Stimulated activated CD8-positive, alpha-beta memory T cell treated with anti-CD3 and anti-CD28 coated beads, Interleukin-12 subunit alpha, Interleukin-12 subunit beta, amount 100 ng/mL, for 24 hours (primary cell): ENCODE measurements around the gene PRKAB1.

Experiments
- DNase-seq: peaks from one replicate; pipeline ENCODE4 v3.0.0-alpha.2; 2020; ENCODE audit errors: extremely low read depth

The PRKAB1 gene

DNA sequence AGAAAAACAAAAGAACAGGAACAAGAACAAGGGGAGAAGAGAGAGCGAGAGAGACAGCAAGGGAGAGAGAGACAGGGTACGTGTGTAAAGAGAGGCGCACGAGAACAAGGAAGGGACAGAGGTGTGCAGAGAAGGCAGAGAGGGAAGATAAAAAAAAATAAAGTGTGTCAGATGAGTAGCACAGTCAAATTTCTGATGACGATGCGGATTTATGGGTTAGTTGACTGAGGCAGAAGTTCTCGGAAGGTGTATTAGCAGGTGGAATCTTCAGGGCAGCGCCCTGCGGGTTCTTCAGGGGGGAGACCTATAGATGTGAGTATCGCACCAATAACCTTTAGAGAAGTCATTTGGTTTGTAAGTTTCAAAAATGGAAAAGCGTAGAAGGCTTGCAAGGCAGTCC lies 44.8 kb downstream of the PRKAB1 start:
- DNase-seq = no peak

DNA sequence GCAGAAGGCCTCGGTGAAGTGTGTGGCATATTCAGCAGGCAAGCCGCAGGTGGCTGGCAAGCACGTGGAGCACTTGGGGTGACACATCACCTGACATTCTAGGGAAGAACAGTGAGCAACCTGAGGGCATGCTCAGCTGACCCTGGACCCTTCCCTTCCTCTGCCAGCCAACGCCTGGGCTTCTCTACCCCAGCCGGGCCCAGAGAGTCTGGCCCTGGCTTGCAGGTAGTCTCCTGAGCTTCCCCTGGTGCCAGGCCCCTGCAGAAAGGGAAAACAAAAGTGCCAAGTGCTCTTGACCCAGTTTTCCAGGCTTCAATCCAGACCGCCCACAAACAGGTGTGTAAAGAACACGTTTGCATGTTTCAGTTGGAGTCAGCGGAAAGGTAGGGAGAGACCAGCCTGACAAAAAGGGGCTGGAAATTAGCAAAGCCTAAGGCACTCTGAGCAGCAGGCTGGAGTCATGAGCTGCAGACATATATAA lies 45.7 kb downstream of the PRKAB1 start:
- DNase-seq = no peak

- DNase-seq = no peak
Measured at GRCh38 chr12:119714614-119715267, 46.8 kb downstream of the PRKAB1 start.

DNA sequence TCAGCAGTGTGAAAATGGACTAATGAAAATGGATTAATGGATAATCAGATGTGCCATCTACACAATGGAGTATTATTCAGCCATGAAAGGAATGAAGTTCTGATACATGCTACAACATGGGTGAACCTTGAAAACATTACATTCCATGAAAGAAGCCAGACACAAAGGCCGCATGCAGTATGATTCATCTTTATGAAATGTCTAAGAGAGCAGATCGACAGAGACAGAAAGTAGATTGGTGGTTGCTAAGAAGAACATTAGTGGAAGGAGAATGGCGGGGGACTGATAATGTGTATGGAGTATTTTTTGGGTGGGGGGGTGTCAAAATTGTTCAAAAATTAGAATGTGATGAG lies 47.3 kb downstream of the PRKAB1 start:
- DNase-seq = no peak

DNA sequence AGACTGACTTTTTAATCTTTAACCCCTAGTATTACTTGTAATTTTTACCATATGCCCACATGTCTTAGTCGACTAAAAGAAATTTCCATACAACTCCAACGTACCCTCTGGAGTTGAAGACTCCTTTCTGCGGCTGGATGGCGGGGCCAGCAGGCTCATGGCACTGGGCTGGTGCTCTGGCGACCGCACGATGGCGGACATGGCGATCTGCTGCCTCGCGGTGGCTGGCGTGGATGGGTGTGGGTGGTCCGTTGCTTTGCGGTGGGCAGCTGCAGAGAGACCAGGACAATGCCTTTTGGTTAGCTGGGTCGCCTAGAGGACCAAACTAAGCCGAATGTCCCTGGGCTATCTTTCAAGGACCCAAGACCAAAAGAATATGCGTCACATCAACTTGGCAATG lies 50.2 kb downstream of the PRKAB1 start:
- DNase-seq = no peak

- no peak for DNase-seq
Measured at GRCh38 chr12:119720349-119720748, 52.4 kb downstream of the PRKAB1 start.

DNA sequence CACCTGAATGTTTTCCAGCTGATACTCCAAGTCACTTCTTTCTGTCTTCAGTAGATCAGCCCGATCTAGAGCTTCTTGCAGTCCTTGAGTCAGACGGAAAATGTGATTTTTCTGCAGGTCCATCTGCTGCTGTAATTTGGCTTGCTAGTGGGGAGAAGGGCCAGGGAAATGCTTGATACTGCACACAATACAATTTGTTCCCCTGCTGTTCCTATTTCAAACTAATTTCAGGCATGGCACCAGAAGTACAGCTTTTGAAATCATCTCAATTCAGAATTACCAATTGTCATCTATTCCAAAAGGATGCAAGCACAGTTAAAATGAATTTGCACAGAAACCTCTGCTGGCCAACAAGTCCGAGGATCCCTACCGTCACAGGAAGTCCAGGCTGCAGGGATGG lies 53.4 kb downstream of the PRKAB1 start:
- no peak for DNase-seq

- no peak for DNase-seq
Measured at GRCh38 chr12:119725523-119725922, 57.6 kb downstream of the PRKAB1 start.

DNA sequence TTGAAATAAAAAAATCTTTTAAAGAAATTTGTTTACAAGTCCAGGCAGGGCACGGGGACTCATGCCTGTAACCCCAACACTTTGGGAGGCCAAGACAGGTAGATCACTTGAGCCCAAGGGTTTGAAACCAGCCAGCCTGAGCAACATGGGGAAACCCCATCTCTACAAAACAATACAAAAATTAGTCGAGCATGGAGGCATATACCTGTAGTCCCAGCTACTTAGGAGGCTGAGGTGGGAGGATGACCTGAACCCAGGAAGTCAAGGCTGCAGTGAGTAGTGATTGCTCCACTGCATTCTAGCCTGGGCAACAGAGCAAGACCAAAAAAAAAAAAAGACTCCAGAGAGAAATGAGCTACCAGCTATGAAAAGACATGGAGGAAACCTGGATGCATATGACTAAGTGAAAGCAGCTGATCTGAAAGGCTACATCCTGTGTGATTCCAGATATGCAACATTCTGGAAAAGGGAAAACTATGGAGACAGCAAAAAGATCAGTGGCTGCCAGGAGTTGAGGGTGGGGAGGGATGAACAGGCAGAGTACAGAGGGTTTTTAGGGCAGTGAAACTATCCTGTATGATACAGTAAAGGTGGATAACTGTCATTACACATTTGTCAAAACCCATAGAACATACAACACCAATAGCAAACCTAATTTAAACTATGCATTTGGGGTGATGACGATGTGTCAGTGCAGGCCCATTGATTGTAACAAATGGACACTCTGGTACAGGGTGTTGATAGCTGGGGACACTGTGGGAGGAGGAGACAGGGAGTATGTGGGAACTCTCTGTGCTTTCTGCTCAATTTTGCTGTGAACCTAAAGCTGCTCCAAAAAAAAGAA lies 59.9 kb downstream of the PRKAB1 start:
- DNase-seq = no peak

DNA sequence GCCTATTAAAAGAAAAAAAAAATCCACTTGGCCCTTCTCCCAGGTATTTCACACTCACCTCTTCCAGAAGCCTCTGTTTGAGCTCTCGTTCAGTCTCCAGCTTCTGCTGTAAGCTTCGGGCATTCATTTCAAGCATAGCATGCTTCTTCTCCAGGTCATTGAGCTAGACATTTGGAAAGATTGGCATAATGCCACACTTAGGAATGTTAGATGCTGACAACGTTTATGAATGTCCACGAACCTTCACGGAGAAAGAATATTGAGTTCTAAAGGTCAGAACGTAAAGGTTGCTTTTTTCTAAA lies 60.5 kb downstream of the PRKAB1 start:
- no peak for DNase-seq

GRCh38 chr12:119729871-119730270 lies 61.9 kb downstream of the PRKAB1 start:
- DNase-seq = no peak

DNA sequence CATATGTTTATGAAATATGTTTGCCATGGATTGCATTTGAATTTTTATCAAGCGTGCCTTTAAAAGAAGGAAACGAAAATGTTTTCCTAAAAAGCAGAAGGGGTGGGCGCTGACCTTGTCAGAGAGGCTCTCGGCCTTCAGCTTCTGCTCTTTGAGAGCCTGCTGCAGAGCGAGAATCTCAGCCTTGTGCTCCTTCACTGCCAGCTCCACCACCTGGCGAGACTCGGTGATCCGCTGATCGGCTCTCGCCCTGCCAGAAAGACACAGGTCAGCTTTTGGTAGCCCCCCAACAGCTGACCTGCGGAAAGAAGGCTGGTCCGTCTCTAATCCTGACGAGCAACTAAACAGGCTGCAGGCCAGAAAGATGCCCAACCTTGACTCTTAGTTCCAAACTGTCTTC lies 62.4 kb downstream of the PRKAB1 start:
- DNase-seq = no peak
